HG03159 (cell line): ENCODE results near the gene RXRA.

Experiments used
- ATAC-seq: cut with Tn5 transposase; IDR thresholded peaks from one replicate; pipeline ENCODE4 v1.9.1; 2021; ENCODE audit warnings: mild to moderate bottlenecking, moderate library complexity; ENCODE audit not compliant: unreplicated experiment

Gene RXRA

DNA sequence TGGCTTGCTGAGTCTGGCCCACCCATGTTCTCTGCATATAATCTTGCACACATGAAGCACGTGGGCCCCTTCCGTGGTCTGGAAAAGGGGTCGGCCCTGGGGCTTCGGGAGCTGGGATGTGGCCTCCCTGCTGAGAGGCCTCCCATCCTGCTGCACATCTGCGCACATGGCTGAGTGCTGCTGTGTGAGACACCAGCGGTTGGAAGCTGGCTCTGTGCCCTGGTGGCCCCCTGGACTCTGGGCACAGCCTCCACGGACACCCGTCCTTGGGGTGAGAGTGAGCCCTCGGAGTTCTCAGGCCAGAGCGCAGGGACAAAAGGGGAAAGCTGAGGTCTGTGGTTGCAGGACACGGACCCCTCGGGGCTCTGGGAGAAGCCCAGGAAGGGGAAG lies 115.8 kb downstream of the RXRA start:
- ATAC-seq: no peak

GRCh38 chr9:134442486-134443173 lies 116.4 kb downstream of the RXRA start:
- no peak for ATAC-seq

DNA sequence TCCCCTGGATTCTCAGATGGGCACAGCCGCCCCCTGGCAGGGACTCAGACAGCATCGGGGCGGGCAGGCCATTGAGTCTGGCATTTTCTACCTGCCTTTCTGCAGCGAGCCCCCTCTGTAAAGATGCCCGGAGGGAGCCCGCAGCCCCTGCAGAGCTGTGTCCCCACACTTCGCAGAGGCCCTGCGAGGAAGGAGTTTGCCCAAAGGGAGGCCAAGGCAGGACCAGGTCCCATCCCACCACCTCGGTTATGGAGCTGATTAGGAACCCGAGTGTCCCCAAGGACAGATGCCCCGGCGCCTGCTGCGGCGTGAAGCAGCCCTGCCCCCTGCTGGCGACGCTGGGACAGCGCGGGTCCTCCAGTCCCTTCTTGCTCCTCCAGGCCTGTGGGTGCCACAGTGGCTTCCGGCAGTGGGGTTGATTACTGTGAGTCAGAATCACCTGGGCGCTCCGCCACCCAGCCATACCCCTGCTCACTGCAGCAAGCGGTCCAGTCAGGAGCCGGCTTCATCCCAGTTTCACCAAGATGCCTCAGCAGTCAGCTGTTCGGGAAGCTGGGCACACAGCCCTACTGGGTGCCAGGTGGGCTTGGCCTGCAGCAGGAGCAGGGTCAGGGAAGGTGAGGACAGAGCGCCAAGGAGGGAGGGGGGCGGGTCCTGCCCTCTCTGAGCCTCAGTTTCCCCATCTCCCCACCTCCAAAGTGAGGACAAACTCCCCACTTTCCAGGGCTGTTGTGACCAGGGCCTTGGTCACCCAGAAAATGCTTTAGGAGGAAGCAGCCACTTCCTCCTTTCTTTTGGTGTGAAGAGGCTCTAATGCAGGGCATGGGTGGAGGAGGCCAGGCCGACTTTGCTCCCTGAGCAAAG lies 117.2 kb downstream of the RXRA start:
- peak; percentile 84 for ATAC-seq

DNA sequence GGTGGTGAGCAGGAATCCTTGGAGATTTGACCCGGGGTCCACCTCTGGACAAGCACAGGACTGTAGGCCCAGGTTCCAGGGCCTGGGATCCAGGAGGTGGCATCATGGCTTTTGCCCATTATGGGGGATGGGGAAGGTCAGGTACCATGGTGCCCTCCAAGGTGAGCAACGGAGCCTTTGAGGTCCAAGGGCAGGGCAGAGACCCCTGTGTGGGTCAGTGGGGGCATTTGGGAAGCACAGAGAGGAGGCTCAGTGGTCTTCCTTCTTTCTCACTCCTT lies 117.7 kb downstream of the RXRA start:
- ATAC-seq: no peak

DNA sequence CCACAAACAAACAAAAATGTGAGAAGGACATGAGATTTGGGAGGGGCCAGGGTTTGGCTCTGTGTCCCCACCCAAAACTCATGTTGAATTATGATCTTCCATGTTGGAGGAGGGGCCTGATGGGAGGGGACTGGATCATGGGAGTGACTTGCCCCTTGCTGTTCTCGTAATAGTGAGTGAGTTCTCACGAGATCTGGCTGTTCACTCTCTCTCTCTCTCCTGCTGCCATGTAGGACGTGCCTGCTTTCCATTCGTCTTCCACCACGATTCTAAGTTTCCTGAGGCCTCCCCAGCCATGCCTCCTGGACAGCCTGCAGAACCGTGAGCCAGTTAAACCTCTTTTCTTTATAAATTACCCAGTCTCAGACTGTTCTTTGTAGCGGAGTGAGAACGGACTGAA lies 118.7 kb downstream of the RXRA start:
- ATAC-seq: no peak

- peak; percentile 85 for ATAC-seq
These were observed 123.1 kb downstream of the RXRA start for GRCh38 chr9:134449180-134449916.

- no peak for ATAC-seq
These were observed 125.6 kb downstream of the RXRA start for GRCh38 chr9:134451700-134452458.

DNA sequence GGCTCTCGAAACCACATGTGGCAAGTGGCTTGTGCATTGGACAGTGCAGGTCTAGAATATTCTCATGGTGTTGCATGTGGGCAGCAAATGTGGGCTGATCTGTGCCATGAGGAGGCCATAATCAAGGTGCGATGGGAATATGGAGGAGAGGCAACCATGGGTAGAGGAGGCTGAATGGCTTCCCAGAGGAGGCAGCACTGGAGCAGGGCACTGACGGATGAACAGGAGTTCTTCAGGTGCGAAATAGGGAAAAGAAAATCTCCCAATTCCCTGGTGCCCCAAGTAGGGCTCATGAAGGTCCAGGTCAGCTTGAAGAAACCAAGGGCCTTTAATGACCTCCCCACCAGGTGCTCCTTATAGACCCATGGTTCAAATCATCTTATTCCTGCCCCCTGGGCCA lies 126.5 kb downstream of the RXRA start:
- ATAC-seq: no peak

GRCh38 chr9:134453776-134454475 lies 127.7 kb downstream of the RXRA start:
- ATAC-seq: no peak

DNA sequence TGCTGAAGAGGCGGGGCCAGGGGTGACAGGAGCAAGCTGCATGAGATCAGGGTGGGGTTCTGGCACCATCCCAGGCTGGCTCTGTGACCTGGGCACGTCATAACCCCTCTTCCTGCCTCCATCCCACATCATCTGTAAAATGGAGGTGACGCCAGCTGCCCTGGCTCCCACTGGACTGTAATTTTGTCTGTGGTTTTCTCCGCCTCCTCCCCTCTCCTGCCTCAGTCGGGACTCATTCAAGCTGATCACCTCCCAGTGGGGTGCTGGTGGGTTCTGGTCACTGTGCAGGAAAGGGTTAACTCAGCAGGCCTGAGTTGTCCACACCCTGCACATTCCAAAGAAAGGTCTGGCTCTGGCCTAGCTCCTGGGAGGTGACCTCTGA lies 128.2 kb downstream of the RXRA start:
- ATAC-seq: no peak

DNA sequence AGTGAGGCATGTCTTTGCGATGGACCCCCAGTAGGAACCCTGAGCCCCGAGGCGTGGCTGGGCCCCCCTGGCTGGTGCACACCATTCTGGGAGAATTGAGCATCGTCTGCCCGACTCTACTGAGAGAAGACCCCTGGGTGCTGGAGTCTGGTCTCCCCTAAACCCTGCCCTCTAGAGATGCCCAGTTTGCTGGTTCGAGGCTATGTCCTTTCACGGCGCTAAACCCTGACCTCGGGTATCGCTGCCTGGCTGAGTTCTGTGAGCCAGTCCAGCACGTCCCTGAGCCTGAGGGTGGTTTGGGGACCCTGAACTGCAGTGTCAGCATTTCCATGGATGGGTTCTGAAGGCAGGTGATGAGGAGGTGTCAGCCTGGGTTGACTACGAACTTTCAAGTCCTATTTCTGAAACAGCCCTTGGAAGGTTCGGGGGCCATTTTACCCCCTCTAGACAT lies 128.8 kb downstream of the RXRA start:
- ATAC-seq: no peak

- ATAC-seq: no peak
These were observed 129.3 kb downstream of the RXRA start for GRCh38 chr9:134455537-134455933.

GRCh38 chr9:134455934-134456755 lies 129.9 kb downstream of the RXRA start:
- ATAC-seq: no peak

GRCh38 chr9:134456756-134457305 lies 130.6 kb downstream of the RXRA start:
- ATAC-seq: no peak

DNA sequence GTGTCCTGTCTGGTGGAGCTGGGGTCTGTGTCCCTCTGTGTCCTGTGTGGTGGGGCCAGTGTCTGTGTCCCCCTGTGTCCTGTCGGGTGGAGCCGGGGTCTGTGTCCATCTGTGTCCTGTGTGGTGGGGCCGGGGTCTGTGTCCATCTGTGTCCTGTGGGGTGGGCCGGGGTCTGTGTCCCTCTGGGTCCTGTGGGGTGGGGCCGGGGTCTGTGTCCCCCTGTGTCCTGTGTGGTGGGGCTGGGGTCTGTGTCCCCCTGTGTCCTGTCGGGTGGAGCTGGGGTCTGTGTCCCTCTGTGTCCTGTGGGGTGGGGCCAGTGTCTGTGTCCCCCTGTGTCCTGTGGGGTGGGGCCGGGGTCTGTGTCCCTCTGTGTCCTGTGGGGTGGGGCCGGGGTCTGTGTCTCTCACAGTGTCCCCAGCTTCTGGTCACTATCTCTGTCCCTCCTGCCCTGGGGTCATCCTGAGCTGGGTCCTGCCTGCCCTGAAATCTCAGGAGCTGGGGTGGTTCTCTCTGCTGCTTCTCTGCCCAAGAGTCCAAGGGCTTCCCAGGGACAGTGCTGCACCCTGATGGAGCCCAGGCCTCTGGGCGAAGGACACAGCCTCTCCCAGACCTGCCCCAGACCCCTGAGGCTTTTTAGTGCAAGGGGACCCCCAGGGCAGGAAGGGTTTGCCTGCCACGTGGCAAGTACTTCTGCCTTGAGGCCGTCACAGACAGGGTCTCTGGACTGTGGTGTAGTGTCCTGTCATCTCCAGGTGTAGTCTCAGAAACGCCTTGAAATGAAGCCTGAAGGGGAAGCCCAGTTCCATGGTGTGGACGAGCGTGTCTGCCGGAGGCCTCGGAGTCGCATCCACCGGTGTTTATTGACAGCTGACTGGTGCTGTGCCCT lies 131.3 kb downstream of the RXRA start:
- ATAC-seq: no peak

GRCh38 chr9:134458207-134459108 lies 132.2 kb downstream of the RXRA start:
- no peak for ATAC-seq

DNA sequence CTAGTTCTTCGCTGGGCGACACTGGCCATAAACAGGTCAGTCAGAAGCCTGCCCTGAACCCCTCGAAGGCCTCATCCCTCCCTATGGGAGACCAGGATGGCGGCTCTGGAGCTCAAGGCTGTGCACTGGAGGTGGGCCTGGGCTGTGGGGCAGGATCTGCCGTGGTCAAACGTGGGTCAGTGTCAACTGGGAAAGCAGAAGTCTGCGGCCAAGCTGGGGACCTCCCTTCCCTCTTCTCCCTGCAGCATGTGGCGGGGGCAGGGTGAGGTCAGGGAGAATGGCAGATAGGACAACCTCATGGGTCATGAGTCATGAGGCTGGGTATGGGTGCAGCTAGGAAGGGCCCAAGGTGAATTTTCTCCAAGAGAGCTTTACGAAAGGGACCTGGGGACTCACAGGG lies 132.9 kb downstream of the RXRA start:
- no peak for ATAC-seq
